ENCODE results near the gene ACSL5.

GRCh38 chr10:112393341-112393740, 19.4 kb downstream of the ACSL5 start:
- no peak for TF ChIP-seq CTCF (IDR thresholded peaks at IDR 0.05)
- TF ChIP-seq POLR2A (IDR thresholded peaks at IDR 0.05): no peak

Data from testis (tissue), 2 donors.